Peyer's patch (tissue), 4 donors: ENCODE measurements around the gene TERT. TPM values are rescaled to one million over a fixed set of nuclear protein-coding genes. Genes with fewer than 3 reads are reported as not detected.

Experiments used
- DNase-seq, 3 donors: peaks; one replicate each; pipeline ENCODE4 v3.0.0-alpha.2; 2017 to 2019
- H3K27ac ChIP-seq, 4 donors: fragments of 200-600 bp; sonication (generic); one replicate each; pipeline ENCODE4 v1.5.1; 2016 to 2019
- H3K27me3 ChIP-seq, 2 donors: fragments of 200-600 bp; sonication (generic); one replicate each; pipeline ENCODE4 v1.5.1; 2019
- H3K36me3 ChIP-seq, 3 donors: fragments of 200-600 bp; sonication (generic); one replicate each; pipeline ENCODE4 v1.5.1; 2016 to 2019
- H3K4me1 ChIP-seq, 4 donors: fragments of 200-600 bp; sonication (generic); one replicate each; pipeline ENCODE4 v1.5.1; 2016 to 2019
- H3K4me3 ChIP-seq, 4 donors: fragments of 200-600 bp; sonication (generic); 1 replicate in 3 of 4; 2 replicates in 1 of 4; pipeline ENCODE4 v1.5.1; 2016 to 2019; ENCODE audit warnings: mild to moderate bottlenecking in 1 of 4
- H3K9me3 ChIP-seq, 4 donors: fragments of 200-600 bp; sonication (generic); one replicate each; pipeline ENCODE4 v1.5.1; 2016 to 2019; ENCODE audit warnings: mild to moderate bottlenecking in 1 of 4
- CTCF ChIP-seq, 6 experiments: fragments of 450-650 bp in 4 of 6; fragments of 200-600 bp in 2 of 6; sonication (generic) in 1 of 6; IDR thresholded peaks; one replicate each; pipeline ENCODE4 v1.5.1; 2017 to 2019; ENCODE audit warnings: antibody characterized with exemption in 6 of 6, mild to moderate bottlenecking in 3 of 6, moderate library complexity in 1 of 6
- POLR2A ChIP-seq, 2 donors: fragments of 450-650 bp; IDR thresholded peaks; one replicate each; pipeline ENCODE4 v1.5.1; 2017; ENCODE audit warnings: antibody characterized with exemption in 2 of 2, mild to moderate bottlenecking in 2 of 2, moderate library complexity in 2 of 2
- small RNA-seq, 2 donors: library from RNA; depleted of rRNA; stranded (forward); fragments of <200 nt; gene quantifications; one replicate each; pipeline ENCODE3, GENCODE V24; 2016
- total RNA-seq, 4 donors: library from RNA; depleted of rRNA; stranded (reverse); fragments of >200 nt; gene quantifications; one replicate each; pipeline ENCODE4 v1.1.0, GENCODE V29; 2016

The TERT gene
- total RNA-seq, 4 donors from 2014 or later: 0.70 to 6.6 (median 1.6) TPM

GRCh38 chr5:1205255-1206180, 89.3 kb downstream of the TERT start:
- no peaks in the 10 kb centered on the region for H3K9me3 ChIP-seq
- peak overlapping the region in 2 of 4 donors; percentile 64 to 65 for H3K4me3 ChIP-seq
- peaks cover 0 to 22% (median 0%) of the 10 kb centered on the region in 3 donors for H3K36me3 ChIP-seq
- no peaks in the 10 kb centered on the region for H3K27me3 ChIP-seq
- H3K27ac ChIP-seq: peak overlapping the region in 1 of 4 donors; percentile 49
- peaks cover 0 to 15% (median 0%) of the 10 kb centered on the region in 4 donors for H3K4me1 ChIP-seq
- DNase-seq: no peak
- no peak for TF ChIP-seq CTCF (IDR thresholded peaks at IDR 0.05)

- Histone ChIP-seq H3K4me1 (peaks cover 0 to 15% (median 0%) of the 10 kb centered on the region in 4 donors), H3K27ac (peak overlapping the region in 1 of 4 donors; percentile 49), H3K9me3 (no peaks in the 10 kb centered on the region), H3K4me3 (peak overlapping the region in 2 of 4 donors; percentile 64 to 65), H3K36me3 (peaks cover 0 to 16% (median 0%) of the 10 kb centered on the region in 3 donors), H3K27me3 (no peaks in the 10 kb centered on the region)
- DNase-seq: no peak
- TF ChIP-seq POLR2A (IDR thresholded peaks at IDR 0.05) (no peak), CTCF (IDR thresholded peaks at IDR 0.05) (peak in 4 of 6 experiments; percentile 15 to 62 (median 46))
These were observed 90.1 kb downstream of the TERT start for GRCh38 chr5:1204693-1205242.

GRCh38 chr5:1203968-1204692, 90.7 kb downstream of the TERT start:
- TF ChIP-seq CTCF (IDR thresholded peaks at IDR 0.05): no peak
- no peak for TF ChIP-seq POLR2A (IDR thresholded peaks at IDR 0.05)
- Histone ChIP-seq H3K27me3 (no peaks in the 10 kb centered on the region), H3K36me3 (peaks cover 0 to 13% (median 0%) of the 10 kb centered on the region in 3 donors), H3K4me1 (peaks cover 0 to 15% (median 0%) of the 10 kb centered on the region in 4 donors), H3K9me3 (no peaks in the 10 kb centered on the region), H3K4me3 (peak overlapping the region in 2 of 4 donors; percentile 64 to 65), H3K27ac (peak overlapping the region in 2 of 4 donors; percentile 49 to 92)
- no peak for DNase-seq

GRCh38 chr5:1203311-1203967, 91.4 kb downstream of the TERT start:
- Histone ChIP-seq H3K4me3 (peak overlapping the region in 3 of 4 donors; percentile 29 to 65 (median 64)), H3K9me3 (no peaks in the 10 kb centered on the region), H3K27me3 (no peaks in the 10 kb centered on the region), H3K4me1 (peaks cover 0 to 15% (median 0%) of the 10 kb centered on the region in 4 donors), H3K27ac (peak overlapping the region in 2 of 4 donors; percentile 92 to 97), H3K36me3 (peaks cover 0 to 13% (median 0%) of the 10 kb centered on the region in 3 donors)
- DNase-seq: peak in 1 of 3 donors; percentile 48
- no peak for TF ChIP-seq POLR2A (IDR thresholded peaks at IDR 0.05)
- no peak for TF ChIP-seq CTCF (IDR thresholded peaks at IDR 0.05)

Small RNAs within 50 kb of the gene (small RNA-seq; reads per million reads assigned to genes)
- gene MIR4457: 0 reads per million in 2 donors

Other genes starting within 250 kb of the TERT start
- 100 to 1,000 TPM in 3 of 4 donors, 10 to 100 TPM in 1; 87.2 to 182 (median 116) TPM for gene SLC12A7, start 183.0 kb downstream of the TERT start, total RNA-seq
- 100 to 1,000 TPM in 3 of 4 donors, 1 to 10 TPM in 1; 9.9 to 934 (median 516) TPM for gene SLC6A19, start 93.5 kb downstream of the TERT start, total RNA-seq
- gene SLC6A18, start 69.7 kb downstream of the TERT start, total RNA-seq: under 1 TPM in 2 of 4 donors, not detected in 2; 0.53 to 0.95 TPM
- gene CLPTM1L, start 50.0 kb upstream of the TERT start, total RNA-seq: 100 to 1,000 TPM; 115 to 209 (median 143) TPM
- under 1 TPM in 2 of 4 donors, not detected in 2; 0.40 to 0.70 TPM for gene SLC6A3, start 150.4 kb upstream of the TERT start, total RNA-seq
- gene LPCAT1, start 228.9 kb upstream of the TERT start, total RNA-seq: 10 to 100 TPM in 3 of 4 donors, 1 to 10 TPM in 1; 8.8 to 59.4 (median 28.5) TPM